WTC11 (cell line): ENCODE results near the gene RBM19. TPM values are rescaled to one million over a fixed set of nuclear protein-coding genes. Genes with fewer than 3 reads are reported as not detected.
"Not testable (repeated sequence)": the region's sequence is repeated elsewhere in the genome, so short reads cannot be mapped to it uniquely, and the experiment has no call there.

Experiments used
- ATAC-seq: fragments of 200-7000 bp; cut with Tn5 transposase; 2 replicates; pipeline ENCODE4 v1.10.0; 2021; ENCODE audit warnings: mild to moderate bottlenecking, moderate library complexity
- CTCF ChIA-PET: fragments of 300-600 bp; sonication (Branson Sonifier 250); formaldehyde crosslinking; loops from one replicate; lab custom pipeline; 2021; ENCODE audit warnings: antibody characterized with exemption; lab: Charles Lee
- POLR2A ChIA-PET: fragments of 350-600 bp; sonication (Branson Sonifier 250); formaldehyde crosslinking; loops from one replicate; lab custom pipeline; 2021; ENCODE audit warnings: antibody characterized with exemption; lab: Charles Lee
- DNase-seq: peaks from one replicate; pipeline ENCODE4 v3.0.0; 2021; ENCODE audit warnings: low spot score
- H3K27ac Mint-ChIP-seq: 2 replicates; pipeline ENCODE4 v1.8.0; 2021; ENCODE audit warnings: mixed read lengths
- H3K27me3 Mint-ChIP-seq: 2 replicates; pipeline ENCODE4 v1.8.0; 2021; ENCODE audit warnings: low read depth, mild to moderate bottlenecking, moderate library complexity, mixed read lengths
- H3K36me3 Mint-ChIP-seq: 2 replicates; pipeline ENCODE4 v1.8.0; 2021; ENCODE audit warnings: mixed read lengths
- H3K4me1 Mint-ChIP-seq: 2 replicates; pipeline ENCODE4 v1.8.0; 2022; ENCODE audit warnings: mixed read lengths
- H3K4me3 Mint-ChIP-seq: 2 replicates; pipeline ENCODE4 v1.8.0; 2021; ENCODE audit warnings: mild to moderate bottlenecking, moderate library complexity, mixed read lengths
- H3K9me3 Mint-ChIP-seq: 2 replicates; pipeline ENCODE4 v1.8.0; 2021; ENCODE audit warnings: mixed read lengths
- ATF2 ChIP-seq: sonication (generic); formaldehyde crosslinking; IDR thresholded peaks from 2 replicates; pipeline ENCODE4 v1.8.1; 2022; ENCODE audit warnings: low read depth, missing genetic modification reagents, borderline replicate concordance
- CDX4 ChIP-seq: fragments of 250-450 bp; sonication (Bioruptor Pico); IDR thresholded peaks from 2 replicates; pipeline ENCODE4 v1.9.0; 2021; ENCODE audit warnings: moderate library complexity, mild to moderate bottlenecking, inconsistent platforms, borderline replicate concordance
- E2F4 ChIP-seq: sonication (generic); formaldehyde crosslinking; IDR thresholded peaks from 2 replicates; pipeline ENCODE4 v1.8.1; 2022; ENCODE audit warnings: low read depth, mild to moderate bottlenecking, moderate library complexity, missing genetic modification reagents, borderline replicate concordance
- FOXP1 ChIP-seq: sonication (generic); formaldehyde crosslinking; IDR thresholded peaks from 2 replicates; pipeline ENCODE4 v1.8.0; 2022; ENCODE audit warnings: missing genetic modification reagents, mild to moderate bottlenecking, moderate library complexity, borderline replicate concordance
- FOXP4 ChIP-seq: sonication (generic); formaldehyde crosslinking; IDR thresholded peaks from 2 replicates; pipeline ENCODE4 v1.8.0; 2022; ENCODE audit warnings: mild to moderate bottlenecking, missing genetic modification reagents
- NFATC4 ChIP-seq: fragments of 250-450 bp; sonication (Bioruptor Pico); IDR thresholded peaks from 2 replicates; pipeline ENCODE4 v1.9.0; 2021; ENCODE audit warnings: mild to moderate bottlenecking
- NR2C2 ChIP-seq: sonication (generic); formaldehyde crosslinking; IDR thresholded peaks from 2 replicates; pipeline ENCODE4 v1.8.0; 2022; ENCODE audit warnings: mild to moderate bottlenecking, missing genetic modification reagents
- SMAD3 ChIP-seq: sonication (generic); formaldehyde crosslinking; IDR thresholded peaks from 2 replicates; pipeline ENCODE4 v1.8.0; 2022; ENCODE audit warnings: missing genetic modification reagents, mild to moderate bottlenecking, borderline replicate concordance
- SP1 ChIP-seq: sonication (generic); formaldehyde crosslinking; conservative IDR thresholded peaks from 2 replicates; pipeline ENCODE4 v1.8.1; 2022; ENCODE audit warnings: missing genetic modification reagents
- TP53 ChIP-seq: sonication (generic); formaldehyde crosslinking; IDR thresholded peaks from 2 replicates; pipeline ENCODE4 v1.8.1; 2023; ENCODE audit warnings: mild to moderate bottlenecking, missing genetic modification reagents
- ZNF121 ChIP-seq: sonication (generic); formaldehyde crosslinking; IDR thresholded peaks from 2 replicates; pipeline ENCODE4 v1.8.0; 2023; ENCODE audit warnings: missing genetic modification reagents
- ZNF219 ChIP-seq: sonication (generic); formaldehyde crosslinking; IDR thresholded peaks from 2 replicates; pipeline ENCODE4 v1.8.0; 2023; ENCODE audit warnings: missing genetic modification reagents, mild to moderate bottlenecking, borderline replicate concordance
- ZNF263 ChIP-seq: sonication (generic); formaldehyde crosslinking; IDR thresholded peaks from 2 replicates; pipeline ENCODE4 v1.8.1; 2022; ENCODE audit warnings: low read depth, mild to moderate bottlenecking, moderate library complexity, missing genetic modification reagents
- ZNF281 ChIP-seq: sonication (generic); formaldehyde crosslinking; IDR thresholded peaks from 2 replicates; pipeline ENCODE4 v1.8.0; 2023; ENCODE audit warnings: mild to moderate bottlenecking, missing genetic modification reagents
- ZNF423 ChIP-seq: fragments of 250-450 bp; sonication (Bioruptor Pico); IDR thresholded peaks from 2 replicates; pipeline ENCODE4 v2.1.2; 2022; ENCODE audit warnings: mild to moderate bottlenecking, moderate library complexity
- total RNA-seq: library from RNA; stranded (reverse); gene quantifications from 3 replicates; pipeline ENCODE4 v1.2.3, GENCODE V29; 2021

Gene RBM19
- total RNA-seq, 1 experiment from 2014 or later = 60.1 TPM

GRCh38 chr12:113905829-113906228, 60.3 kb downstream of the RBM19 start:
- TF ChIP-seq ATF2 = no peak
- no peak for TF ChIP-seq ZNF219 (CRISPR knock-in tag)
- TF ChIP-seq ZNF281 (CRISPR knock-in tag) = no peak
- no peak for TF ChIP-seq E2F4 (CRISPR knock-in tag)
- no peak for TF ChIP-seq SP1 (CRISPR knock-in tag)
- no peak for TF ChIP-seq NR2C2 (CRISPR knock-in tag)
- TF ChIP-seq, all 79 proteins: peak for 0
- Mint-ChIP-seq H3K9me3 (no peaks in the 10 kb centered on the region), H3K27me3 (no peaks in the 10 kb centered on the region), H3K4me1 (no peaks in the 10 kb centered on the region), H3K27ac (no peak overlapping the region), H3K4me3 (no peak overlapping the region), H3K36me3 (peaks cover 17% of the 10 kb centered on the region)
- CTCF ChIA-PET = interaction anchor here (0.9 kb wide), 1 partner anchor 39 kb away, joined by 3 read pairs; no protein-coding TSS in a partner anchor
- POLR2A ChIA-PET = no interaction called here
- ATAC-seq (no peak), DNase-seq (no peak)

- DNase-seq (no peak), ATAC-seq (no peak)
- H3K4me3 Mint-ChIP-seq = no peak overlapping the region
- ChIA-PET POLR2A (no interaction called here), CTCF (no interaction called here)
- no peaks in the 10 kb centered on the region for H3K27me3 Mint-ChIP-seq
- TF ChIP-seq TP53 (no peak), CDX4 (CRISPR knock-in tag) (no peak), ZNF423 (CRISPR knock-in tag) (no peak), FOXP1 (CRISPR knock-in tag) (no peak), SP1 (CRISPR knock-in tag) (no peak), NFATC4 (CRISPR knock-in tag) (no peak), FOXP4 (CRISPR knock-in tag) (no peak), ZNF121 (CRISPR knock-in tag) (no peak), ZNF263 (CRISPR knock-in tag) (no peak), SMAD3 (CRISPR knock-in tag) (no peak)
- H3K9me3 Mint-ChIP-seq = no peaks in the 10 kb centered on the region
- H3K4me1 Mint-ChIP-seq = peaks cover 11% of the 10 kb centered on the region
- H3K27ac Mint-ChIP-seq = no peak overlapping the region
- H3K36me3 Mint-ChIP-seq = peaks cover 5% of the 10 kb centered on the region
Measured at GRCh38 chr12:113903381-113903863, 62.7 kb downstream of the RBM19 start.

GRCh38 chr12:113901319-113901718, 64.8 kb downstream of the RBM19 start:
- H3K9me3 Mint-ChIP-seq, DNase-seq, H3K4me3 Mint-ChIP-seq, ATAC-seq, H3K27me3 Mint-ChIP-seq, POLR2A ChIA-PET, H3K36me3 Mint-ChIP-seq, CTCF ChIA-PET, H3K27ac Mint-ChIP-seq: not testable (repeated sequence)
- H3K4me1 Mint-ChIP-seq = peaks cover 14% of the 10 kb centered on the region
